Osteocyte (in vitro differentiated cells): ENCODE data around the gene FRG2C. TPM values are rescaled to one million over a fixed set of nuclear protein-coding genes. Genes with fewer than 3 reads are reported as not detected.

Experiments used
- DNase-seq: peaks from one replicate; pipeline ENCODE4 v3.0.0; 2021; ENCODE audit warnings: mixed read lengths; ENCODE audit not compliant: unreplicated experiment; ENCODE audit errors: extremely low spot score
- H3K27ac Mint-ChIP-seq: one replicate; pipeline ENCODE4 v1.8.0; 2021; ENCODE audit warnings: mild to moderate bottlenecking, mixed read lengths; ENCODE audit not compliant: unreplicated experiment
- H3K27me3 Mint-ChIP-seq: one replicate; pipeline ENCODE4 v1.8.0; 2021; ENCODE audit warnings: mixed read lengths; ENCODE audit not compliant: unreplicated experiment
- H3K36me3 Mint-ChIP-seq: one replicate; pipeline ENCODE4 v1.8.0; 2021; ENCODE audit warnings: mixed read lengths; ENCODE audit not compliant: unreplicated experiment
- H3K4me1 Mint-ChIP-seq: one replicate; pipeline ENCODE4 v1.8.0; 2021; ENCODE audit warnings: mixed read lengths; ENCODE audit not compliant: unreplicated experiment
- H3K4me3 Mint-ChIP-seq: one replicate; pipeline ENCODE4 v1.8.0; 2021; ENCODE audit warnings: mild to moderate bottlenecking, moderate library complexity, mixed read lengths; ENCODE audit not compliant: unreplicated experiment
- H3K9me3 Mint-ChIP-seq: one replicate; pipeline ENCODE4 v1.8.0; 2021; ENCODE audit warnings: mixed read lengths; ENCODE audit not compliant: unreplicated experiment
- microRNA-seq: library from miRNA; unstranded; fragments of <30 nt; microRNA quantifications from one replicate; pipeline ENCODE4 v1.1.0, GENCODE V29; 2020; ENCODE audit not compliant: unreplicated experiment
- total RNA-seq: library from RNA; stranded (reverse); gene quantifications from 2 replicates; pipeline ENCODE4 v1.2.1, GENCODE V29; 2021
- TF ChIP-seq, protein P1 (sequence below): fragments of 200-600 bp; sonication (generic); IDR thresholded peaks from 2 replicates; pipeline ENCODE4 v1.5.0; 2021; ENCODE audit warnings: antibody characterized with exemption, mild to moderate bottlenecking, moderate library complexity

Gene FRG2C
- total RNA-seq, 1 donor from 2014 or later, result not detected

DNA sequence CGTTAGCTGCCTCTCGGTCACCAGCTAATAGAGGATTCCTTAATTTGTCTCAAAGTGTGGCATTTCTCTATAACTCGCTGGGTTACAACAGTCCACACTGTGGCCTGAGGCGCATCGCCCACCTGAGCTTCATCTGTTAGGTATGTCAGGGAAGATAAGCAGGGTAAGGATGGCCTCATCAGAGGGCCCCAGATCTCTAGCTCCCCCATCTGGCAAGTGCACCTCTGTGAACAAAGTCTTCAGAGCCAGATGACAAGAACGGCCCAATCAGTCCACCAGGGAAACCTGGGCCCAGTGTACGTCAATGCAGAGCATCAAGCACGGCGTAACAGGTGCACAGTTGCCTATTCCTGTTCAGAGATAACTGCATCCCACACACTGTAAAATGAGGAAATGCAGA, 23.2 kb downstream of the FRG2C start:
- TF ChIP-seq, protein P1, sequence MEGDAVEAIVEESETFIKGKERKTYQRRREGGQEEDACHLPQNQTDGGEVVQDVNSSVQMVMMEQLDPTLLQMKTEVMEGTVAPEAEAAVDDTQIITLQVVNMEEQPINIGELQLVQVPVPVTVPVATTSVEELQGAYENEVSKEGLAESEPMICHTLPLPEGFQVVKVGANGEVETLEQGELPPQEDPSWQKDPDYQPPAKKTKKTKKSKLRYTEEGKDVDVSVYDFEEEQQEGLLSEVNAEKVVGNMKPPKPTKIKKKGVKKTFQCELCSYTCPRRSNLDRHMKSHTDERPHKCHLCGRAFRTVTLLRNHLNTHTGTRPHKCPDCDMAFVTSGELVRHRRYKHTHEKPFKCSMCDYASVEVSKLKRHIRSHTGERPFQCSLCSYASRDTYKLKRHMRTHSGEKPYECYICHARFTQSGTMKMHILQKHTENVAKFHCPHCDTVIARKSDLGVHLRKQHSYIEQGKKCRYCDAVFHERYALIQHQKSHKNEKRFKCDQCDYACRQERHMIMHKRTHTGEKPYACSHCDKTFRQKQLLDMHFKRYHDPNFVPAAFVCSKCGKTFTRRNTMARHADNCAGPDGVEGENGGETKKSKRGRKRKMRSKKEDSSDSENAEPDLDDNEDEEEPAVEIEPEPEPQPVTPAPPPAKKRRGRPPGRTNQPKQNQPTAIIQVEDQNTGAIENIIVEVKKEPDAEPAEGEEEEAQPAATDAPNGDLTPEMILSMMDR, result no peak
- Mint-ChIP-seq H3K4me1 (no peaks in the 10 kb centered on the region), H3K27me3 (no peaks in the 10 kb centered on the region), H3K4me3 (no peak overlapping the region), H3K9me3 (peaks cover 22% of the 10 kb centered on the region), H3K27ac (no peak overlapping the region), H3K36me3 (peaks cover 6% of the 10 kb centered on the region)
- DNase-seq, result no peak

DNA sequence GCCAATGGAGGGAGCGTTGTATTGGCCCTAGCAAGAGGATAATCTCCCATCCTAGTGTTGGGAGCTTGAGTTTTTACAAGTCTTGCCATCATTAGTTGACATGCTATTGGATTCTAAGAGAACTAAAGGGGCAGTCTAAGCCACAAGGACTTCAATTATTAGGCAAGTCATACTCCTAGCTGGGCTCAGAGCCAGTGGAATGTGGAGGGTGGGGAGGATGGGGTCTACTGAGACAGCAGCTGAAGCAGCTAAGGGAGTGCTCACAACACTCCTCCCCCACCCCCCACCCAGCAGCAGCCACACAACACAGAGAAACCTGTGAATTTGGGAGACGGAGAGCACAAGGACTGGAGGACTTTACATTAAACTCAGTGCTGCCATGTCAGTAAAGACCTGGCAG, 27.9 kb downstream of the FRG2C start:
- DNase-seq, result no peak
- TF ChIP-seq, protein P1, result no peak
- peaks cover 4% of the 10 kb centered on the region for H3K36me3 Mint-ChIP-seq
- no peaks in the 10 kb centered on the region for H3K4me1 Mint-ChIP-seq
- no peak overlapping the region for H3K4me3 Mint-ChIP-seq
- H3K27ac Mint-ChIP-seq, result no peak overlapping the region
- no peaks in the 10 kb centered on the region for H3K27me3 Mint-ChIP-seq
- H3K9me3 Mint-ChIP-seq, result peaks cover 16% of the 10 kb centered on the region

Small RNA genes within 50 kb of the gene (microRNA-seq; reads per million reads assigned to microRNA genes)
- gene MIR1324, result not detected

Other genes with a start within 250 kb of the FRG2C start
- 8.6 and 10.0 TPM in 2 replicates for gene ZNF717, start 121.2 kb downstream of the FRG2C start, total RNA-seq